Measurements from ENCODE around the gene HINT2. TPM values are rescaled to one million over a fixed set of nuclear protein-coding genes. Genes with fewer than 3 reads are reported as not detected.

HINT2 gene
- total RNA-seq, 2 experiments from 2014 or later, result 74.7 to 76.8 TPM

DNA sequence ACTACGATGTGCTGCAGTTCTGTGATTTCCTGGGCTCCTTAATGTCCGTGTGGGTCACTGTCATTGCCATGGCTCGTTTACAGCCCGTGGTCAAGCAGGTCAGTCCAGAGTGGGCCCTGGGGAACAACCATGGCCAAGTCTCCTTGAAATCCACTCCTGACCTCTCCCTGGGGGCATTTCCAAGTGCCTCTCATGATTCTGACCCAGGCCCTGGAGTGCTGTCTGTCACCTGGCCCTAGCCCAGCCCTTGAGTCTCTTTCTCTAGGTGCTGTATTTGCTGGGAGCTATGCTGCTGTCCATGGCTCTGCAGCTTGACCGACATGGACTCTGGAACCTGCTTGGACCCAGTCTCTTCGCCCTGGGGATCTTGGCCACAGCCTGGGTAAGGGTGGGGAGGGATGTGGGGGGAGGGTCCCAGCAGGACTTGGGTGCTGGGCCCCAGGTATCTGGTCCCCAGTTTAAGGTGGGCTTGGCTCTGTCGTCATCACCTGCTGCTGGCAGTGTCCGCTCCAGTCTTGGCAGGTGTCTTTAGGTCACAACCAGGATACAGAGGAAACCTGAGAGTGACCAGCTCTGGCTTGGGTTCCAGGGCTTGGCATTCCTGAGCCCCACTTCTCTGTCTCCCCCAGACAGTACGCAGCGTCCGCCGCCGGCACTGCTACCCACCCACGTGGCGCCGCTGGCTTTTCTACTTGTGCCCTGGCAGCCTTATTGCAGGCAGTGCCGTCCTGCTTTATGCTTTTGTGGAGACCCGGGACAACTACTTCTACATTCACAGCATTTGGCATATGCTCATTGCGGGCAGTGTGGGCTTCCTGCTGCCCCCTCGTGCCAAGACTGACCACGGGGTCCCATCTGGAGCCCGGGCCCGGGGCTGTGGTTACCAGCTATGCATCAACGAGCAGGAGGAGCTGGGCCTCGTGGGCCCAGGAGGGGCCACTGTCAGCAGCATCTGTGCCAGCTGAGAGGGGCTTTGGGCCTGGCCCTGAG, 38.3 kb upstream of the HINT2 start:
- POLR2A ChIA-PET, result no interaction called here

GRCh38 chr9:35852267-35852815, 37.5 kb upstream of the HINT2 start:
- Mint-ChIP-seq H3K27ac (no peak overlapping the region), H3K27me3 (ENCODE audit: low read depth) (peaks cover 2% of the 10 kb centered on the region), H3K4me3 (no peak overlapping the region), H3K4me1 (ENCODE audit: low read depth) (peaks cover 11% of the 10 kb centered on the region), H3K36me3 (ENCODE audit: low read depth) (no peaks in the 10 kb centered on the region), H3K9me3 (ENCODE audit: insufficient read depth) (no peaks in the 10 kb centered on the region)
- no peak for ATAC-seq
- DNase-seq, result no peak
- POLR2A ChIA-PET, result no interaction called here
- CTCF ChIA-PET, result interaction anchor here (1.6 kb wide), 1 partner anchor 26 kb away, joined by 4 read pairs; no protein-coding TSS in a partner anchor

More for the DNA sequence above, 38.3 kb upstream of the HINT2 start:
- Mint-ChIP-seq H3K36me3 (ENCODE audit: low read depth) (no peaks in the 10 kb centered on the region), H3K27ac (no peak overlapping the region), H3K9me3 (ENCODE audit: insufficient read depth) (no peaks in the 10 kb centered on the region), H3K4me3 (no peak overlapping the region), H3K27me3 (ENCODE audit: low read depth) (peaks cover 2% of the 10 kb centered on the region), H3K4me1 (ENCODE audit: low read depth) (peaks cover 2% of the 10 kb centered on the region)
- CTCF ChIA-PET, result interaction anchor here (1.6 kb wide), 1 partner anchor 27 kb away, joined by 4 read pairs; no protein-coding TSS in a partner anchor
- DNase-seq (no peak), ATAC-seq (no peak)

- Mint-ChIP-seq H3K4me1 (ENCODE audit: low read depth) (peaks cover 35% of the 10 kb centered on the region), H3K4me3 (no peak overlapping the region), H3K27ac (no peak overlapping the region), H3K27me3 (ENCODE audit: low read depth) (peaks cover 2% of the 10 kb centered on the region), H3K9me3 (ENCODE audit: insufficient read depth) (no peaks in the 10 kb centered on the region), H3K36me3 (ENCODE audit: low read depth) (no peaks in the 10 kb centered on the region)
- DNase-seq (peak; percentile 41), ATAC-seq (peak; percentile 40)
- ChIA-PET CTCF (interaction anchor here (1.2 to 4.5 kb wide), 9 partner anchors 13 to 161 kb away, joined by 3 to 24 read pairs (median 4); partner anchors contain the start of gene SPAG8), POLR2A (no interaction called here)
Observed at GRCh38 chr9:35847792-35848572, 33.1 kb upstream of the HINT2 start.

DNA sequence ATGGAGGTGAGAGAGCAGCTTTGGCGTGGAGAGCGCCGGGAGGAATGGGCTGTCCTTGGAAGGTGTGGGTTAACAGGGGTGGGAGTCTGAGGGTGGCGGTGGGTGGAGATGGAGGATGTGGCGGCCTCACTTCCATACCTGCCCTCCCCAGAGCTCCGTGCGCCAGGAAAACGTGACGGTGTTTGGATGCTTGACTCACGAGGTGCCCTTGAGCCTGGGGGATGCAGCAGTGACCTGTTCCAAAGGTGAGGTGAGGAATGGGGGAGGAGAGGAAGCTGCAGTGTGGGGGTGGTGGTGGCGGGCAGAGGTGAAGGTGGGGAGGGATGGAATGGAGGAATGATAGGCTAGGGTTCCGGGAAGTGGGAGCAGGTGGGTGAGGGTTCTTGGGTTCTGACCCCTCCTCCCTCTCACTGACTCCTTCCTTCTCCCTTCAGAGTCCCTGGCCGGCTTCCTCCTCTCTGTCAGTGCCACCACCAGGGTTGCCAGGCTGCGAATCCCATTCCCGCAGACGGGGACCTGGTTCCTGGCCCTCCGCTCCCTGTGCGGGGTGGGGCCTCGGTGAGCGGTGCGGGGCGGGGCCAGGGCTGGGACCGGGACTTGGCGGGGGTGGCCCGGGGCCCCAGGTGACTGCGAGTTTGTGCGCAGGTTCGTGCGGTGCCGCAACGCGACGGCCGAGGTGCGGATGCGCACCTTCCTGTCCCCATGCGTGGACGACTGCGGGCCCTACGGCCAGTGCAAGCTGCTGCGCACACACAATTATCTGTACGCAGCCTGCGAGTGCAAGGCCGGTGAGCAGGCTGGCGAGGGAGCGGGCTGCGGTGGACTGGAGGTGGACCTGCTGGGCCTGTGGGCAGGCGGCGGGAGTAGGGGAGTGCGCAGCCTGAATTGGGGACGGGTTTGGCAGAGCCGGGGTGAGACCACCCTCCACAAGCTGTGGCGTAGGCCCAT, 31.3 kb upstream of the HINT2 start:
- ATAC-seq (no peak), DNase-seq (no peak)
- H3K36me3 Mint-ChIP-seq (ENCODE audit: low read depth), result no peaks in the 10 kb centered on the region
- peaks cover 37% of the 10 kb centered on the region for H3K4me1 Mint-ChIP-seq (ENCODE audit: low read depth)
- H3K9me3 Mint-ChIP-seq (ENCODE audit: insufficient read depth), result no peaks in the 10 kb centered on the region
- no peaks in the 10 kb centered on the region for H3K27me3 Mint-ChIP-seq (ENCODE audit: low read depth)
- ChIA-PET CTCF (interaction anchor here (0.7 to 4.5 kb wide), 9 partner anchors 11 to 199 kb away, joined by 3 to 24 read pairs (median 4); no protein-coding TSS in a partner anchor), POLR2A (interaction anchor here (1.3 kb wide), 1 partner anchor 13 kb away, joined by 4 read pairs; no protein-coding TSS in a partner anchor)
- H3K27ac Mint-ChIP-seq, result peak overlapping the region; percentile 32
- no peak overlapping the region for H3K4me3 Mint-ChIP-seq

- Mint-ChIP-seq H3K36me3 (ENCODE audit: low read depth) (no peaks in the 10 kb centered on the region), H3K27me3 (ENCODE audit: low read depth) (no peaks in the 10 kb centered on the region), H3K4me1 (ENCODE audit: low read depth) (peaks cover 37% of the 10 kb centered on the region), H3K9me3 (ENCODE audit: insufficient read depth) (no peaks in the 10 kb centered on the region), H3K27ac (no peak overlapping the region), H3K4me3 (no peak overlapping the region)
- DNase-seq (peak; percentile 35), ATAC-seq (peak; percentile 60)
- CTCF ChIA-PET, result interaction anchor here (0.7 to 4.5 kb wide), 9 partner anchors 9 to 197 kb away, joined by 3 to 24 read pairs (median 4); no protein-coding TSS in a partner anchor
- POLR2A ChIA-PET, result interaction anchor here (0.8 to 1.3 kb wide), 2 partner anchors 9 to 12 kb away, joined by 3 to 4 read pairs; no protein-coding TSS in a partner anchor
Observed at GRCh38 chr9:35844628-35845270, 29.9 kb upstream of the HINT2 start.

DNA sequence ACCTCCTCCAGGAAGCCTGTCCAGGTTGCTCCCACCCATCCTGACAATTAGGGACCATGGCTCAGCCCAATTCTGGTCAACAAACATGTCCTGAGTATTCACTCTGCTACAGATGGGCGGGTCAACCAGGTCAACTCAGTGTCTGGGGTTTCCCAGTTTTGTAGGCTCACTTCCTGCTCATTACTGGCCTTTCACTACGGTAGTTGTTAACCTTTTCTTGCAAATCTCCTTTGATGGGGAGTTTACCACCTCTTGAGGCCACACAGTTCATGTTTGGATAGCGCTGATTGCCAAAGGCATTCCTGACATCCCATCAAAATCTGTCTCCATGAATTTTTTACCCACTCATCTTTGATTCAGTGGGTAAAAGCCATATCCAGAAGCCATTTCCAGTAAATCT, 28.0 kb upstream of the HINT2 start:
- DNase-seq, result no peak
- H3K4me1 Mint-ChIP-seq (ENCODE audit: low read depth), result peaks cover 31% of the 10 kb centered on the region
- no peaks in the 10 kb centered on the region for H3K36me3 Mint-ChIP-seq (ENCODE audit: low read depth)
- no peak overlapping the region for H3K27ac Mint-ChIP-seq
- ChIA-PET POLR2A (interaction anchor here (0.6 kb wide), 1 partner anchor 14 kb away, joined by 5 read pairs; the partner anchor contains the start of genes FAM221B and TMEM8B), CTCF (interaction anchor here (1.0 kb wide), 1 partner anchor 52 kb away, joined by 4 read pairs; no protein-coding TSS in a partner anchor)
- ATAC-seq, result no peak
- no peaks in the 10 kb centered on the region for H3K9me3 Mint-ChIP-seq (ENCODE audit: insufficient read depth)
- no peak overlapping the region for H3K4me3 Mint-ChIP-seq
- no peaks in the 10 kb centered on the region for H3K27me3 Mint-ChIP-seq (ENCODE audit: low read depth)

- Mint-ChIP-seq H3K27me3 (ENCODE audit: low read depth) (no peaks in the 10 kb centered on the region), H3K9me3 (ENCODE audit: insufficient read depth) (no peaks in the 10 kb centered on the region), H3K4me1 (ENCODE audit: low read depth) (peaks cover 25% of the 10 kb centered on the region), H3K27ac (no peak overlapping the region), H3K4me3 (no peak overlapping the region), H3K36me3 (ENCODE audit: low read depth) (no peaks in the 10 kb centered on the region)
- POLR2A ChIA-PET, result interaction anchor here (0.6 kb wide), 2 partner anchors 13 to 237 kb away, joined by 3 to 5 read pairs; partner anchors contain the start of genes FAM221B and TMEM8B
- no peak for DNase-seq
- no peak for ATAC-seq
- CTCF ChIA-PET, result interaction anchor here (0.7 to 1.3 kb wide), 2 partner anchors 40 to 183 kb away, joined by 3 to 5 read pairs; no protein-coding TSS in a partner anchor
Observed at GRCh38 chr9:35842020-35842745, 27.3 kb upstream of the HINT2 start.

GRCh38 chr9:35841645-35841900, 26.7 kb upstream of the HINT2 start:
- ChIA-PET CTCF (interaction anchor here (0.7 to 1.3 kb wide), 2 partner anchors 41 to 182 kb away, joined by 3 to 5 read pairs; no protein-coding TSS in a partner anchor), POLR2A (interaction anchor here (0.6 kb wide), 1 partner anchor 237 kb away, joined by 3 read pairs; no protein-coding TSS in a partner anchor)
- Mint-ChIP-seq H3K27ac (no peak overlapping the region), H3K9me3 (ENCODE audit: insufficient read depth) (no peaks in the 10 kb centered on the region), H3K36me3 (ENCODE audit: low read depth) (no peaks in the 10 kb centered on the region), H3K4me1 (ENCODE audit: low read depth) (peaks cover 19% of the 10 kb centered on the region), H3K27me3 (ENCODE audit: low read depth) (no peaks in the 10 kb centered on the region), H3K4me3 (no peak overlapping the region)
- ATAC-seq (no peak), DNase-seq (no peak)

GRCh38 chr9:35840881-35841644, 26.2 kb upstream of the HINT2 start:
- Mint-ChIP-seq H3K9me3 (ENCODE audit: insufficient read depth) (no peaks in the 10 kb centered on the region), H3K4me1 (ENCODE audit: low read depth) (peaks cover 19% of the 10 kb centered on the region), H3K27me3 (ENCODE audit: low read depth) (no peaks in the 10 kb centered on the region), H3K4me3 (no peak overlapping the region), H3K27ac (no peak overlapping the region), H3K36me3 (ENCODE audit: low read depth) (no peaks in the 10 kb centered on the region)
- ATAC-seq, result no peak
- ChIA-PET CTCF (interaction anchor here (0.7 to 2.7 kb wide), 3 partner anchors 15 to 182 kb away, joined by 3 to 12 read pairs (median 5); no protein-coding TSS in a partner anchor), POLR2A (interaction anchor here (0.6 kb wide), 1 partner anchor 236 kb away, joined by 3 read pairs; no protein-coding TSS in a partner anchor)
- DNase-seq, result no peak

Measured in activated CD8-positive, alpha-beta T cell treated with anti-CD3 and anti-CD28 coated beads, Interleukin-2, amount 10 ng/mL, durations not matched to agents 7 days and 5 days (primary cell).